IMR-90 (cell line): ENCODE measurements around the gene ANKK1. TPM values are rescaled to one million over a fixed set of nuclear protein-coding genes. Genes with fewer than 3 reads are reported as not detected.

Experiments used
- ATAC-seq: fragments of 200-7000 bp; cut with Tn5 transposase; 2 replicates; pipeline ENCODE4 v1.9.1; 2020; ENCODE audit warnings: low read depth, mild to moderate bottlenecking, moderate library complexity
- BruUV-seq: library from RNA; stranded (reverse); fragments of 400-500 nt; replicated peaks from 2 replicates; lab custom pipeline; 2021; lab: Mats Ljungman, UMichigan
- CTCF ChIA-PET: fragments of 300-600 bp; formaldehyde crosslinking; extraction: SDS; loops from one replicate; lab custom pipeline; 2021; ENCODE audit warnings: antibody characterized with exemption; lab: Yijun Ruan, JAX
- POLR2A ChIA-PET: fragments of 300-600 bp; sonication (Branson Sonifier 250); formaldehyde crosslinking; loops from one replicate; lab custom pipeline; 2022; ENCODE audit warnings: antibody characterized with exemption; ENCODE audit not compliant: unreplicated experiment; lab: Charles Lee
- DNase-seq: peaks from one replicate; pipeline ENCODE4 v3.0.0; 2013
- H2AFZ ChIP-seq: replicated peaks from 2 replicates; pipeline ENCODE3; 2013; ENCODE audit warnings: low read length, mild to moderate bottlenecking; ENCODE audit not compliant: poor library complexity
- H2AK5ac ChIP-seq: 2 replicates; pipeline ENCODE4 v1.6.1; 2013; ENCODE audit warnings: low read depth, low read length, inconsistent platforms
- H2AK9ac ChIP-seq: replicated peaks from 2 replicates; pipeline ENCODE3; 2013; ENCODE audit warnings: mild to moderate bottlenecking, low read depth, low read length, moderate library complexity; ENCODE audit not compliant: poor library complexity
- H2BK120ac ChIP-seq: 2 replicates; pipeline ENCODE4 v1.6.1; 2013; ENCODE audit warnings: low read depth, low read length, inconsistent platforms
- H2BK15ac ChIP-seq: 3 replicates; pipeline ENCODE4 v1.6.1; 2013; ENCODE audit warnings: low read depth, low read length, inconsistent platforms
- H2BK20ac ChIP-seq: 2 replicates; pipeline ENCODE4 v1.6.1; 2013; ENCODE audit warnings: low read depth, mild to moderate bottlenecking, inconsistent platforms, low read length, moderate library complexity
- H2BK5ac ChIP-seq: 2 replicates; pipeline ENCODE4 v1.6.1; 2013; ENCODE audit warnings: mild to moderate bottlenecking, low read depth, low read length, inconsistent platforms; ENCODE audit not compliant: poor library complexity, severe bottlenecking
- H3K14ac ChIP-seq: replicated peaks from 2 replicates; pipeline ENCODE4 v1.6.1; 2013; ENCODE audit warnings: low read depth, low read length, inconsistent platforms
- H3K18ac ChIP-seq: 2 replicates; pipeline ENCODE4 v1.6.1; 2013; ENCODE audit warnings: low read depth, low read length, control low read depth
- H3K23ac ChIP-seq: 2 replicates; pipeline ENCODE4 v1.6.1; 2013; ENCODE audit warnings: low read depth, low read length, inconsistent platforms
- H3K27ac ChIP-seq: 2 replicates; pipeline ENCODE4 v1.5.1; 2013; ENCODE audit warnings: mild to moderate bottlenecking, control low read depth, low read length; ENCODE audit not compliant: insufficient read depth
- H3K27me3 ChIP-seq: 2 replicates; pipeline ENCODE4 v1.6.1; 2013; ENCODE audit warnings: low read length; ENCODE audit not compliant: control insufficient read depth, insufficient read depth
- H3K36me3 ChIP-seq: 2 replicates; pipeline ENCODE4 v1.6.1; 2013; ENCODE audit warnings: low read length, mixed read lengths; ENCODE audit not compliant: control insufficient read depth, insufficient read depth
- H3K4ac ChIP-seq: 2 replicates; pipeline ENCODE4 v1.6.1; 2013; ENCODE audit warnings: low read depth, low read length, inconsistent platforms
- H3K4me1 ChIP-seq: 2 replicates; pipeline ENCODE4 v1.6.1; 2013; ENCODE audit warnings: low read length, mixed read lengths; ENCODE audit not compliant: control insufficient read depth, insufficient read depth
- H3K4me2 ChIP-seq: 2 replicates; pipeline ENCODE4 v1.6.1; 2013; ENCODE audit warnings: low read depth, mild to moderate bottlenecking, control low read depth, low read length, moderate library complexity
- H3K4me3 ChIP-seq: 2 replicates; pipeline ENCODE4 v1.5.1; 2013; ENCODE audit warnings: low read depth, mild to moderate bottlenecking, control low read depth, low read length, moderate library complexity; ENCODE audit not compliant: insufficient read depth
- H3K56ac ChIP-seq: 2 replicates; pipeline ENCODE4 v1.6.1; 2013; ENCODE audit warnings: low read length, inconsistent platforms; ENCODE audit not compliant: insufficient read depth; ENCODE audit errors: extremely low read depth
- H3K79me1 ChIP-seq, 2 experiments: 2 replicates each; pipeline ENCODE4 v1.6.1; 2013; ENCODE audit warnings: low read length in 2 of 2, inconsistent platforms in 1 of 2, low read depth in 1 of 2
- H3K9ac ChIP-seq: 2 replicates; pipeline ENCODE4 v1.6.1; 2013; ENCODE audit warnings: low read depth, low read length, control low read depth
- H3K9me1 ChIP-seq: 2 replicates; pipeline ENCODE4 v1.6.1; 2013; ENCODE audit warnings: low read length, inconsistent platforms; ENCODE audit not compliant: insufficient read depth
- H3K9me3 ChIP-seq: 2 replicates; pipeline ENCODE4 v1.6.1; 2013; ENCODE audit warnings: low read length; ENCODE audit not compliant: control insufficient read depth, insufficient read depth
- H4K20me1 ChIP-seq: 2 replicates; pipeline ENCODE4 v1.6.1; 2013; ENCODE audit warnings: low read length, inconsistent platforms; ENCODE audit not compliant: insufficient read depth
- H4K5ac ChIP-seq: 2 replicates; pipeline ENCODE4 v1.6.1; 2013; ENCODE audit warnings: mild to moderate bottlenecking, low read depth, low read length, control low read depth
- H4K8ac ChIP-seq, 2 experiments: 2 replicates each; pipeline ENCODE4 v1.6.1; 2013; ENCODE audit warnings: low read depth in 2 of 2, low read length in 2 of 2, control low read depth in 1 of 2, inconsistent platforms in 1 of 2
- H4K91ac ChIP-seq: 2 replicates; pipeline ENCODE4 v1.6.1; 2013; ENCODE audit warnings: low read depth, low read length, inconsistent platforms; ENCODE audit not compliant: insufficient read depth
- MAZ ChIP-seq: IDR thresholded peaks from 2 replicates; pipeline ENCODE4 v1.6.1; 2012; ENCODE audit warnings: low read depth, mild to moderate bottlenecking, low read length, improper control_type of control experiment, moderate library complexity, borderline replicate concordance
- RCOR1 ChIP-seq: IDR thresholded peaks from 2 replicates; pipeline ENCODE4 v1.6.1; 2012; ENCODE audit warnings: mild to moderate bottlenecking, low read length, improper control_type of control experiment; ENCODE audit not compliant: insufficient replicate concordance
- RFX5 ChIP-seq: IDR thresholded peaks from 2 replicates; pipeline ENCODE4 v1.8.0; 2012; ENCODE audit warnings: low read depth, mild to moderate bottlenecking, low read length, moderate library complexity
- SMC3 ChIP-seq: fragments of 150-350 bp; IDR thresholded peaks from 2 replicates; pipeline ENCODE4 v1.6.1; 2016; ENCODE audit warnings: low read depth, mild to moderate bottlenecking, antibody characterized with exemption, low read length, moderate library complexity
- USF2 ChIP-seq: fragments of 150-350 bp; IDR thresholded peaks from 2 replicates; pipeline ENCODE4 v1.6.1; 2017; ENCODE audit warnings: mild to moderate bottlenecking, antibody characterized with exemption, low read length, low read depth
- WGBS, 2 experiments: methylation state at CpG; one replicate each; pipeline versions ENCODE4 v1.1.5 to v1.1.7; 2013; ENCODE audit warnings: missing lambda C conversion rate in 2 of 2; ENCODE audit not compliant: insufficient read length in 1 of 2; ENCODE audit errors: extremely low coverage in 2 of 2; 5-methylcytosine and 5-hydroxymethylcytosine counted together
- dilution Hi-C: fragments of 300-500 bp; cut with HindIII; formaldehyde crosslinking; loops from one replicate; pipeline ENCODE4 v1.14.3; 2018; ENCODE audit warnings: low sequenced_read_pairs; ENCODE audit not compliant: unreplicated experiment
- in situ Hi-C: fragments of 300-500 bp; cut with MboI; formaldehyde crosslinking; loops from 3 replicates; pipeline ENCODE4 v1.14.3; 2019; ENCODE audit warnings: low sequenced_read_pairs, inconsistent platforms, mixed read lengths
- intact Hi-C: fragments of 100-400 bp; cut with micrococcal nuclease; formaldehyde crosslinking; loops from 2 replicates; pipeline ENCODE4 v1.10.0; 2022
- polyA plus RNA-seq, 3 experiments: library from polyadenylated mRNA; depleted of rRNA; stranded (reverse); fragments of >200 nt; gene quantifications; 2 replicates each; pipeline ENCODE4 v1.2.3, GENCODE V29; 2012; ENCODE audit warnings: low replicate concordance in 1 of 3
- total RNA-seq: library from RNA; depleted of rRNA; stranded (reverse); fragments of >200 nt; gene quantifications from 2 replicates; pipeline ENCODE4 v1.2.3, GENCODE V29; 2012

The ANKK1 gene
- total and polyA plus RNA-seq, 2 of the 4 experiments (the other 2 are of a cell fraction) = not detected

DNA sequence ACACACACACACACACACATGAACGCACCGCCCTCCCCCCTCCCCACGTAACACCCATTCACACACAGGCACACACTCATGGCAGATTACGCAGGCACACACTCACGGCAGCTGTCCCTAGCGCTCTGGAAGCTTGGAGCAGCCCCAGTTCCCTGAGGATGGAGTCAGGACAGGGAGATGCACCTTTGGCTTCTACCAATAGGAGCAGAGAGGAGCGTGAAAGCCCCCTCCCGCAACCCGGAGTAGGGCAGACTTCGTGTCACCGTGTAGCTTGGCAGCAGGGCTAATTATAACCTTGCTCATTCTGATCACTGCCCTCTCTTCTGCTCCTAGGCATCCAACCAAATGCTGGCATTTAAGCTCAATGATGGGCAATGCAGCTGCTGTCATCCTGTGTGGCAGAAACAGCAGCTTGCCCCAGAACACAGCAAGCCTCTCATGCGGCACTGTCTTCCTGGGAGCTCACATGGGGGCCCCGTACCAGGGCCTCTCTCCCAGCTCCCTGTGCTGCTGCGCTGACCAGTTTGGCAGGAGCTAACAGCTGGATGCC, 31.9 kb downstream of the ANKK1 start:
- peaks cover 2% of the 10 kb centered on the region for H3K27me3 ChIP-seq
- H3K9me1 ChIP-seq = no peaks in the 10 kb centered on the region
- H4K91ac ChIP-seq = no peak overlapping the region
- no peak overlapping the region for H2BK15ac ChIP-seq
- H3K79me1 ChIP-seq = no peaks in the 10 kb centered on the region
- intact Hi-C loops = no loop called here
- H2BK5ac ChIP-seq = no peak overlapping the region
- H3K56ac ChIP-seq = no peak overlapping the region
- ChIA-PET CTCF (no interaction called here), POLR2A (no interaction called here)
- H4K8ac ChIP-seq = no peak overlapping the region
- no peaks in the 10 kb centered on the region for H4K20me1 ChIP-seq
- no peak overlapping the region for H3K23ac ChIP-seq
- no peaks in the 10 kb centered on the region for H3K9me3 ChIP-seq
- H3K4me2 ChIP-seq = no peak overlapping the region
- BruUV-seq = no TSS peak
- ATAC-seq (no peak), DNase-seq (no peak)
- H2BK20ac ChIP-seq = no peak overlapping the region
- no peak overlapping the region for H3K14ac ChIP-seq
- TF ChIP-seq RFX5 (no peak), MAZ (no peak), RCOR1 (no peak), USF2 (no peak), SMC3 (no peak)
- in situ Hi-C loops = no loop called here
- 51% methylated on average over 8 of the region's 14 CpGs; no CpG with 5 or more reads in 1 of the 2 experiments for WGBS, 2 experiments
- no peak overlapping the region for H3K9ac ChIP-seq
- H2AK5ac ChIP-seq = no peak overlapping the region
- H4K5ac ChIP-seq = no peak overlapping the region
- H3K4me3 ChIP-seq = no peak overlapping the region
- H2BK120ac ChIP-seq = no peak overlapping the region
- H3K18ac ChIP-seq = no peak overlapping the region
- H3K27ac ChIP-seq = no peak overlapping the region
- H2AK9ac ChIP-seq = no peak overlapping the region
- no peaks in the 10 kb centered on the region for H3K4me1 ChIP-seq
- no peaks in the 10 kb centered on the region for H3K36me3 ChIP-seq
- no peak overlapping the region for H3K4ac ChIP-seq
- no peak overlapping the region for H2AFZ ChIP-seq
- dilution Hi-C loops = no loop called here
